Measurements from ENCODE around the gene HPS4. TPM values are rescaled to one million over a fixed set of nuclear protein-coding genes. Genes with fewer than 3 reads are reported as not detected.

The HPS4 gene
- total RNA-seq, 1 donor from 2014 or later = 37.1 TPM

DNA sequence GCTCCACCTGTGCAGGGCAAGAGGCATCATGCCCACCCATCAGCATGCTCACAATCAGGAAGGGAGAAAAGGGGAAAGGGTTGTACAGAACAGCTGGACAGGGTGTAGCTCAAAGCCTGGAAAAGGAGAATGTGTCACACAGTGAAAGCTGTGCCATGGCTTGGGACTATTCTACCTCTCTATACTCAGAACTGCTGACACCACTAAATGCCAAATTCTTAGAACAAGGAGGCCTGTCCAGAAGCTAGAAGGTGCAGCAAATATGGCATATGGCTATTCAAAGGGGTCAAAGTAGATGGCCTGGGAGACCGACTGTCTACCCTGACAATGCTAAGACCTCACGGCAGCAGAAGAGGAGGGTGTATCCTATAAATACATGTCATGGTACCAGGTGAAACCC lies 12.8 kb downstream of the HPS4 start:
- TF ChIP-seq, protein P1, sequence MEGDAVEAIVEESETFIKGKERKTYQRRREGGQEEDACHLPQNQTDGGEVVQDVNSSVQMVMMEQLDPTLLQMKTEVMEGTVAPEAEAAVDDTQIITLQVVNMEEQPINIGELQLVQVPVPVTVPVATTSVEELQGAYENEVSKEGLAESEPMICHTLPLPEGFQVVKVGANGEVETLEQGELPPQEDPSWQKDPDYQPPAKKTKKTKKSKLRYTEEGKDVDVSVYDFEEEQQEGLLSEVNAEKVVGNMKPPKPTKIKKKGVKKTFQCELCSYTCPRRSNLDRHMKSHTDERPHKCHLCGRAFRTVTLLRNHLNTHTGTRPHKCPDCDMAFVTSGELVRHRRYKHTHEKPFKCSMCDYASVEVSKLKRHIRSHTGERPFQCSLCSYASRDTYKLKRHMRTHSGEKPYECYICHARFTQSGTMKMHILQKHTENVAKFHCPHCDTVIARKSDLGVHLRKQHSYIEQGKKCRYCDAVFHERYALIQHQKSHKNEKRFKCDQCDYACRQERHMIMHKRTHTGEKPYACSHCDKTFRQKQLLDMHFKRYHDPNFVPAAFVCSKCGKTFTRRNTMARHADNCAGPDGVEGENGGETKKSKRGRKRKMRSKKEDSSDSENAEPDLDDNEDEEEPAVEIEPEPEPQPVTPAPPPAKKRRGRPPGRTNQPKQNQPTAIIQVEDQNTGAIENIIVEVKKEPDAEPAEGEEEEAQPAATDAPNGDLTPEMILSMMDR (IDR thresholded peaks at IDR 0.05) = no peak
- peak overlapping the region; percentile 64 for H3K27ac Mint-ChIP-seq (ENCODE audit: unreplicated experiment)
- H3K4me1 Mint-ChIP-seq (ENCODE audit: unreplicated experiment) = peaks cover 10% of the 10 kb centered on the region
- H3K9me3 Mint-ChIP-seq (ENCODE audit: unreplicated experiment) = no peaks in the 10 kb centered on the region
- H3K4me3 Mint-ChIP-seq (ENCODE audit: unreplicated experiment) = no peak overlapping the region
- no peak for DNase-seq (ENCODE audit: extremely low spot score, unreplicated experiment)
- no peaks in the 10 kb centered on the region for H3K27me3 Mint-ChIP-seq (ENCODE audit: unreplicated experiment)
- H3K36me3 Mint-ChIP-seq (ENCODE audit: unreplicated experiment) = peaks cover 72% of the 10 kb centered on the region

- DNase-seq (ENCODE audit: extremely low spot score, unreplicated experiment) = no peak
- H3K27me3 Mint-ChIP-seq (ENCODE audit: unreplicated experiment) = no peaks in the 10 kb centered on the region
- H3K9me3 Mint-ChIP-seq (ENCODE audit: unreplicated experiment) = no peaks in the 10 kb centered on the region
- H3K36me3 Mint-ChIP-seq (ENCODE audit: unreplicated experiment) = peaks cover 53% of the 10 kb centered on the region
- H3K4me1 Mint-ChIP-seq (ENCODE audit: unreplicated experiment) = peaks cover 21% of the 10 kb centered on the region
- TF ChIP-seq, protein P1 (IDR thresholded peaks at IDR 0.05) = no peak
- H3K27ac Mint-ChIP-seq (ENCODE audit: unreplicated experiment) = no peak overlapping the region
- H3K4me3 Mint-ChIP-seq (ENCODE audit: unreplicated experiment) = no peak overlapping the region
These were observed 17.4 kb downstream of the HPS4 start for GRCh38 chr22:26466196-26466595.

- no peaks in the 10 kb centered on the region for H3K27me3 Mint-ChIP-seq (ENCODE audit: unreplicated experiment)
- peaks cover 18% of the 10 kb centered on the region for H3K4me1 Mint-ChIP-seq (ENCODE audit: unreplicated experiment)
- TF ChIP-seq, protein P1 (IDR thresholded peaks at IDR 0.05) = no peak
- no peaks in the 10 kb centered on the region for H3K9me3 Mint-ChIP-seq (ENCODE audit: unreplicated experiment)
- no peak overlapping the region for H3K4me3 Mint-ChIP-seq (ENCODE audit: unreplicated experiment)
- no peak for DNase-seq (ENCODE audit: extremely low spot score, unreplicated experiment)
- H3K36me3 Mint-ChIP-seq (ENCODE audit: unreplicated experiment) = peaks cover 42% of the 10 kb centered on the region
- H3K27ac Mint-ChIP-seq (ENCODE audit: unreplicated experiment) = peak overlapping the region; percentile 52
These were observed 19.3 kb downstream of the HPS4 start for GRCh38 chr22:26464312-26464711.

DNA sequence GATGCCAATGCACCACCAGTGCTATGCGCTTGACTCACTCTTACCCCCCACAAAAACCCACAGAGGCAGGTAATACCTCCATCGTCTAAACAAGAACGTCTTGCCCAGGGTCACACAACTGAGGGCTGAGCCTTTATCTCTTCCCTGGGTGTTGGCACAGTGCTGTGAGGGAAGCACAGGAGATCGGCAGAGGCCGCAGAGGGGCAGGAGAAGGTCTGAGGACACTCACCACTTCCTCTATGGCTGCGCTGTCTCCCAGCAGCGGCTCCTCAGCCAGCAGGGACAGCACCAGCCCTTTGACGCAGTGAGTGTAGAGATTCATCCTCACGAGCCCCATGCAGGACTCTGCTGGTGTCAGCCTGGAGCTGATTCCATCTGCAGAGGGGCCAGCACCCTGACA lies 19.9 kb downstream of the HPS4 start:
- TF ChIP-seq, protein P1 (IDR thresholded peaks at IDR 0.05) = no peak
- Mint-ChIP-seq H3K9me3 (ENCODE audit: unreplicated experiment) (no peaks in the 10 kb centered on the region), H3K4me1 (ENCODE audit: unreplicated experiment) (peaks cover 18% of the 10 kb centered on the region), H3K4me3 (ENCODE audit: unreplicated experiment) (no peak overlapping the region), H3K27me3 (ENCODE audit: unreplicated experiment) (no peaks in the 10 kb centered on the region), H3K27ac (ENCODE audit: unreplicated experiment) (peak overlapping the region; percentile 47), H3K36me3 (ENCODE audit: unreplicated experiment) (peaks cover 36% of the 10 kb centered on the region)
- DNase-seq (ENCODE audit: extremely low spot score, unreplicated experiment) = no peak

GRCh38 chr22:26463101-26463661 lies 20.4 kb downstream of the HPS4 start:
- Mint-ChIP-seq H3K27me3 (ENCODE audit: unreplicated experiment) (no peaks in the 10 kb centered on the region), H3K36me3 (ENCODE audit: unreplicated experiment) (peaks cover 33% of the 10 kb centered on the region), H3K9me3 (ENCODE audit: unreplicated experiment) (no peaks in the 10 kb centered on the region), H3K4me1 (ENCODE audit: unreplicated experiment) (peaks cover 18% of the 10 kb centered on the region), H3K27ac (ENCODE audit: unreplicated experiment) (no peak overlapping the region), H3K4me3 (ENCODE audit: unreplicated experiment) (no peak overlapping the region)
- TF ChIP-seq, protein P1 (IDR thresholded peaks at IDR 0.05) = no peak
- DNase-seq (ENCODE audit: extremely low spot score, unreplicated experiment) = no peak
